ENCODE results near the gene KRTAP10-5.

DNA sequence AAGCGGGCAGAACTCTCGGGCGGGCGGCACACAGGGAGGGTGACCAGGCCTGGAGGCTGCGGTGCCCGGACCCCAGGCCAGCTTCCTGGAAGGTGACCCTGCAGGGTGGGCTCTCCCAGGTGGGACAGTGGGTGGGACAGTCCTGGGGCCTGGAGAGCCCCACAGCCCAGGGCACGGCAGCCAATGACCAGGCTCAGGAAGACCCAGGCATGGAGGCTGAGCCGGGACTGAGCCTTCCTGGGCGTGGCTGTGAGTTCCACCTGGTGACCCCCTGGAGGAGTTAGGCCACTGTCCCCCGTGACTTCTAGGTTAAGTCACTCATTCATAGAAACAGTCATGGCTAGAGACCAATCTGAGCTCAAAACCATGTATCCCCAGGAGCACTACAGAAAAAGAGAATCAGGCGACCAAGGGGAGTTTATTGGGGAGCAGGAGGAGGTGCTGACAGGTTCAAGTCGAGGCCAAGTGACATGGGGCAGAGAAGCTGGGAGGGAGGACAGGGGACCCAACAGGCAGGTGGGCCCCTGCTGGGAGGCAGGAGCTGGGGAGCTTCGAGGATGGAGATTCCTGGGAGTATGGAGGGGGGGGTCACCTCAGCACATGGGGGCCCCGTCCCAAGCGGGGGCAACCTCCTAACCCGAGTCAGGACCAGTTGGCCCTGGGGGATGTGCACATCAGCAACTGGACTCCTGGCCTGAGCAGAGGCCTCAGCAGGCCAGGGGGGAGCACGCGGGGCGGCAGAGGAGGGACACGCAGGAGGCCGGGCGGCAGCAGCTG is 1.2 kb downstream of the KRTAP10-5 start:
- TF ChIP-seq POLR2A (IDR thresholded peaks at IDR 0.05; ENCODE audit: low read depth), result no peak
- TF ChIP-seq, protein P1, sequence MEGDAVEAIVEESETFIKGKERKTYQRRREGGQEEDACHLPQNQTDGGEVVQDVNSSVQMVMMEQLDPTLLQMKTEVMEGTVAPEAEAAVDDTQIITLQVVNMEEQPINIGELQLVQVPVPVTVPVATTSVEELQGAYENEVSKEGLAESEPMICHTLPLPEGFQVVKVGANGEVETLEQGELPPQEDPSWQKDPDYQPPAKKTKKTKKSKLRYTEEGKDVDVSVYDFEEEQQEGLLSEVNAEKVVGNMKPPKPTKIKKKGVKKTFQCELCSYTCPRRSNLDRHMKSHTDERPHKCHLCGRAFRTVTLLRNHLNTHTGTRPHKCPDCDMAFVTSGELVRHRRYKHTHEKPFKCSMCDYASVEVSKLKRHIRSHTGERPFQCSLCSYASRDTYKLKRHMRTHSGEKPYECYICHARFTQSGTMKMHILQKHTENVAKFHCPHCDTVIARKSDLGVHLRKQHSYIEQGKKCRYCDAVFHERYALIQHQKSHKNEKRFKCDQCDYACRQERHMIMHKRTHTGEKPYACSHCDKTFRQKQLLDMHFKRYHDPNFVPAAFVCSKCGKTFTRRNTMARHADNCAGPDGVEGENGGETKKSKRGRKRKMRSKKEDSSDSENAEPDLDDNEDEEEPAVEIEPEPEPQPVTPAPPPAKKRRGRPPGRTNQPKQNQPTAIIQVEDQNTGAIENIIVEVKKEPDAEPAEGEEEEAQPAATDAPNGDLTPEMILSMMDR (IDR thresholded peaks at IDR 0.05), result no peak
